IMR-90 (cell line): ENCODE results near the gene FGA. TPM values are rescaled to one million over a fixed set of nuclear protein-coding genes. Genes with fewer than 3 reads are reported as not detected.

Experiments
- ATAC-seq: fragments of 200-7000 bp; cut with Tn5 transposase; 2 replicates; pipeline ENCODE4 v1.9.1; 2020; ENCODE audit warnings: low read depth, mild to moderate bottlenecking, moderate library complexity
- BruUV-seq: library from RNA; stranded (reverse); fragments of 400-500 nt; replicated peaks from 2 replicates; lab custom pipeline; 2021; lab: Mats Ljungman, UMichigan
- CTCF ChIA-PET: fragments of 300-600 bp; formaldehyde crosslinking; extraction: SDS; loops from one replicate; lab custom pipeline; 2021; ENCODE audit warnings: antibody characterized with exemption; lab: Yijun Ruan, JAX
- POLR2A ChIA-PET: fragments of 300-600 bp; sonication (Branson Sonifier 250); formaldehyde crosslinking; loops from one replicate; lab custom pipeline; 2022; ENCODE audit warnings: antibody characterized with exemption; ENCODE audit not compliant: unreplicated experiment; lab: Charles Lee
- DNase-seq: peaks from one replicate; pipeline ENCODE4 v3.0.0; 2013
- H2AFZ ChIP-seq: replicated peaks from 2 replicates; pipeline ENCODE3; 2013; ENCODE audit warnings: low read length, mild to moderate bottlenecking; ENCODE audit not compliant: poor library complexity
- H2AK5ac ChIP-seq: 2 replicates; pipeline ENCODE4 v1.6.1; 2013; ENCODE audit warnings: low read depth, low read length, inconsistent platforms
- H2AK9ac ChIP-seq: replicated peaks from 2 replicates; pipeline ENCODE3; 2013; ENCODE audit warnings: mild to moderate bottlenecking, low read depth, low read length, moderate library complexity; ENCODE audit not compliant: poor library complexity
- H2BK120ac ChIP-seq: 2 replicates; pipeline ENCODE4 v1.6.1; 2013; ENCODE audit warnings: low read depth, low read length, inconsistent platforms
- H2BK15ac ChIP-seq: 3 replicates; pipeline ENCODE4 v1.6.1; 2013; ENCODE audit warnings: low read depth, low read length, inconsistent platforms
- H2BK20ac ChIP-seq: 2 replicates; pipeline ENCODE4 v1.6.1; 2013; ENCODE audit warnings: low read depth, mild to moderate bottlenecking, inconsistent platforms, low read length, moderate library complexity
- H2BK5ac ChIP-seq: 2 replicates; pipeline ENCODE4 v1.6.1; 2013; ENCODE audit warnings: mild to moderate bottlenecking, low read depth, low read length, inconsistent platforms; ENCODE audit not compliant: poor library complexity, severe bottlenecking
- H3K14ac ChIP-seq: replicated peaks from 2 replicates; pipeline ENCODE4 v1.6.1; 2013; ENCODE audit warnings: low read depth, low read length, inconsistent platforms
- H3K18ac ChIP-seq: 2 replicates; pipeline ENCODE4 v1.6.1; 2013; ENCODE audit warnings: low read depth, low read length, control low read depth
- H3K23ac ChIP-seq: 2 replicates; pipeline ENCODE4 v1.6.1; 2013; ENCODE audit warnings: low read depth, low read length, inconsistent platforms
- H3K27ac ChIP-seq: 2 replicates; pipeline ENCODE4 v1.5.1; 2013; ENCODE audit warnings: mild to moderate bottlenecking, control low read depth, low read length; ENCODE audit not compliant: insufficient read depth
- H3K27me3 ChIP-seq: 2 replicates; pipeline ENCODE4 v1.6.1; 2013; ENCODE audit warnings: low read length; ENCODE audit not compliant: control insufficient read depth, insufficient read depth
- H3K36me3 ChIP-seq: 2 replicates; pipeline ENCODE4 v1.6.1; 2013; ENCODE audit warnings: low read length, mixed read lengths; ENCODE audit not compliant: control insufficient read depth, insufficient read depth
- H3K4ac ChIP-seq: 2 replicates; pipeline ENCODE4 v1.6.1; 2013; ENCODE audit warnings: low read depth, low read length, inconsistent platforms
- H3K4me1 ChIP-seq: 2 replicates; pipeline ENCODE4 v1.6.1; 2013; ENCODE audit warnings: low read length, mixed read lengths; ENCODE audit not compliant: control insufficient read depth, insufficient read depth
- H3K4me2 ChIP-seq: 2 replicates; pipeline ENCODE4 v1.6.1; 2013; ENCODE audit warnings: low read depth, mild to moderate bottlenecking, control low read depth, low read length, moderate library complexity
- H3K4me3 ChIP-seq: 2 replicates; pipeline ENCODE4 v1.5.1; 2013; ENCODE audit warnings: low read depth, mild to moderate bottlenecking, control low read depth, low read length, moderate library complexity; ENCODE audit not compliant: insufficient read depth
- H3K56ac ChIP-seq: 2 replicates; pipeline ENCODE4 v1.6.1; 2013; ENCODE audit warnings: low read length, inconsistent platforms; ENCODE audit not compliant: insufficient read depth; ENCODE audit errors: extremely low read depth
- H3K79me1 ChIP-seq, 2 experiments: 2 replicates each; pipeline ENCODE4 v1.6.1; 2013; ENCODE audit warnings: low read length in 2 of 2, inconsistent platforms in 1 of 2, low read depth in 1 of 2
- H3K9ac ChIP-seq: 2 replicates; pipeline ENCODE4 v1.6.1; 2013; ENCODE audit warnings: low read depth, low read length, control low read depth
- H3K9me1 ChIP-seq: 2 replicates; pipeline ENCODE4 v1.6.1; 2013; ENCODE audit warnings: low read length, inconsistent platforms; ENCODE audit not compliant: insufficient read depth
- H3K9me3 ChIP-seq: 2 replicates; pipeline ENCODE4 v1.6.1; 2013; ENCODE audit warnings: low read length; ENCODE audit not compliant: control insufficient read depth, insufficient read depth
- H4K20me1 ChIP-seq: 2 replicates; pipeline ENCODE4 v1.6.1; 2013; ENCODE audit warnings: low read length, inconsistent platforms; ENCODE audit not compliant: insufficient read depth
- H4K5ac ChIP-seq: 2 replicates; pipeline ENCODE4 v1.6.1; 2013; ENCODE audit warnings: mild to moderate bottlenecking, low read depth, low read length, control low read depth
- H4K8ac ChIP-seq, 2 experiments: 2 replicates each; pipeline ENCODE4 v1.6.1; 2013; ENCODE audit warnings: low read depth in 2 of 2, low read length in 2 of 2, control low read depth in 1 of 2, inconsistent platforms in 1 of 2
- H4K91ac ChIP-seq: 2 replicates; pipeline ENCODE4 v1.6.1; 2013; ENCODE audit warnings: low read depth, low read length, inconsistent platforms; ENCODE audit not compliant: insufficient read depth
- BHLHE40 ChIP-seq: fragments of 150-350 bp; IDR thresholded peaks from 2 replicates; pipeline ENCODE4 v1.6.1; 2016; ENCODE audit warnings: mild to moderate bottlenecking, low read depth, low read length
- CEBPB ChIP-seq: IDR thresholded peaks from 2 replicates; pipeline ENCODE4 v1.6.1; 2012; ENCODE audit warnings: low read depth, low read length, improper control_type of control experiment
- CHD1 ChIP-seq: IDR thresholded peaks from 2 replicates; pipeline ENCODE4 v1.6.1; 2012; ENCODE audit warnings: low read depth, low read length, improper control_type of control experiment
- FOS ChIP-seq: fragments of 150-350 bp; IDR thresholded peaks from 2 replicates; pipeline ENCODE4 v1.6.1; 2016; ENCODE audit warnings: low read depth, low read length
- MAZ ChIP-seq: IDR thresholded peaks from 2 replicates; pipeline ENCODE4 v1.6.1; 2012; ENCODE audit warnings: low read depth, mild to moderate bottlenecking, low read length, improper control_type of control experiment, moderate library complexity, borderline replicate concordance
- MXI1 ChIP-seq: IDR thresholded peaks from 2 replicates; pipeline ENCODE4 v1.6.1; 2012; ENCODE audit warnings: low read depth, mild to moderate bottlenecking, low read length, moderate library complexity, borderline replicate concordance
- NFE2L2 ChIP-seq: fragments of 150-350 bp; IDR thresholded peaks from 2 replicates; pipeline ENCODE4 v1.6.1; 2016; ENCODE audit warnings: low read depth, mild to moderate bottlenecking, low read length
- POLR2A ChIP-seq: IDR thresholded peaks from 2 replicates; pipeline ENCODE4 v1.6.1; 2012; ENCODE audit warnings: mild to moderate bottlenecking, low read depth, low read length
- RAD21 ChIP-seq: IDR thresholded peaks from 2 replicates; pipeline ENCODE4 v1.6.1; 2012; ENCODE audit warnings: low read length, improper control_type of control experiment
- RFX5 ChIP-seq: IDR thresholded peaks from 2 replicates; pipeline ENCODE4 v1.8.0; 2012; ENCODE audit warnings: low read depth, mild to moderate bottlenecking, low read length, moderate library complexity
- WGBS, 2 experiments: methylation state at CpG; one replicate each; pipeline versions ENCODE4 v1.1.5 to v1.1.7; 2013; ENCODE audit warnings: missing lambda C conversion rate in 2 of 2; ENCODE audit not compliant: insufficient read length in 1 of 2; ENCODE audit errors: extremely low coverage in 2 of 2; 5-methylcytosine and 5-hydroxymethylcytosine counted together
- dilution Hi-C: fragments of 300-500 bp; cut with HindIII; formaldehyde crosslinking; loops from one replicate; pipeline ENCODE4 v1.14.3; 2018; ENCODE audit warnings: low sequenced_read_pairs; ENCODE audit not compliant: unreplicated experiment
- in situ Hi-C: fragments of 300-500 bp; cut with MboI; formaldehyde crosslinking; loops from 3 replicates; pipeline ENCODE4 v1.14.3; 2019; ENCODE audit warnings: low sequenced_read_pairs, inconsistent platforms, mixed read lengths
- intact Hi-C: fragments of 100-400 bp; cut with micrococcal nuclease; formaldehyde crosslinking; loops from 2 replicates; pipeline ENCODE4 v1.10.0; 2022
- polyA plus RNA-seq, 3 experiments: library from polyadenylated mRNA; depleted of rRNA; stranded (reverse); fragments of >200 nt; gene quantifications; 2 replicates each; pipeline ENCODE4 v1.2.3, GENCODE V29; 2012; ENCODE audit warnings: low replicate concordance in 1 of 3
- total RNA-seq: library from RNA; depleted of rRNA; stranded (reverse); fragments of >200 nt; gene quantifications from 2 replicates; pipeline ENCODE4 v1.2.3, GENCODE V29; 2012
- TF ChIP-seq, protein P1 (sequence below): fragments of 150-350 bp; IDR thresholded peaks from 2 replicates; pipeline ENCODE4 v1.6.1; 2017; ENCODE audit warnings: mild to moderate bottlenecking, antibody characterized with exemption, low read length, low read depth
- TF ChIP-seq, protein P2 (sequence below): conservative IDR thresholded peaks from 2 replicates; pipeline ENCODE4 v1.5.1; 2012; ENCODE audit warnings: mild to moderate bottlenecking, low read depth, low read length, improper control_type of control experiment

FGA gene
- total and polyA plus RNA-seq, 2 of the 4 experiments (the other 2 are of a cell fraction), result not detected

DNA sequence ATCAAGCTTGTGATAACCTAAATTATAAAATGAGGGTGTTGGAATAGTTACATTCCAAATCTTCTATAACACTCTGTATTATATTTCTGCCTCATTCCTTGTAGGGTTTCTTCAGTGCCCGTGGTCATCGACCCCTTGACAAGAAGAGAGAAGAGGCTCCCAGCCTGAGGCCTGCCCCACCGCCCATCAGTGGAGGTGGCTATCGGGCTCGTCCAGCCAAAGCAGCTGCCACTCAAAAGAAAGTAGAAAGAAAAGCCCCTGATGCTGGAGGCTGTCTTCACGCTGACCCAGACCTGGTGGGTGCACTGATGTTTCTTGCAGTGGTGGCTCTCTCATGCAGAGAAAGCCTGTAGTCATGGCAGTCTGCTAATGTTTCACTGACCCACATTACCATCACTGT, 24.8 kb downstream of the FGA start:
- Histone ChIP-seq H3K9me3 (no peaks in the 10 kb centered on the region), H2AK9ac (no peak overlapping the region), H3K56ac (no peak overlapping the region), H2BK20ac (no peak overlapping the region), H2BK15ac (no peak overlapping the region), H2BK120ac (no peak overlapping the region), H3K23ac (no peak overlapping the region), H3K27ac (no peak overlapping the region), H2BK5ac (no peak overlapping the region), H4K5ac (no peak overlapping the region), H4K20me1 (no peaks in the 10 kb centered on the region), H3K4me2 (no peak overlapping the region), H3K4me3 (no peak overlapping the region), H2AK5ac (no peak overlapping the region), H3K79me1 (no peaks in the 10 kb centered on the region), H3K36me3 (no peaks in the 10 kb centered on the region), H4K91ac (no peak overlapping the region), H3K4me1 (no peaks in the 10 kb centered on the region; the same call in 1 of the 2 replicates), H3K27me3 (no peaks in the 10 kb centered on the region; the same call in 1 of the 2 replicates), H3K18ac (no peak overlapping the region), H4K8ac (no peak overlapping the region), H2AFZ (no peak overlapping the region), H3K14ac (no peak overlapping the region), H3K4ac (no peak overlapping the region), H3K9me1 (no peaks in the 10 kb centered on the region), H3K9ac (no peak overlapping the region)
- TF ChIP-seq NFE2L2 (no peak), RAD21 (no peak), RFX5 (no peak), BHLHE40 (no peak), MAZ (no peak), POLR2A (no peak), CEBPB (no peak), FOS (no peak), MXI1 (no peak), CHD1 (no peak)
- TF ChIP-seq, protein P1, sequence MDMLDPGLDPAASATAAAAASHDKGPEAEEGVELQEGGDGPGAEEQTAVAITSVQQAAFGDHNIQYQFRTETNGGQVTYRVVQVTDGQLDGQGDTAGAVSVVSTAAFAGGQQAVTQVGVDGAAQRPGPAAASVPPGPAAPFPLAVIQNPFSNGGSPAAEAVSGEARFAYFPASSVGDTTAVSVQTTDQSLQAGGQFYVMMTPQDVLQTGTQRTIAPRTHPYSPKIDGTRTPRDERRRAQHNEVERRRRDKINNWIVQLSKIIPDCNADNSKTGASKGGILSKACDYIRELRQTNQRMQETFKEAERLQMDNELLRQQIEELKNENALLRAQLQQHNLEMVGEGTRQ, result no peak
- TF ChIP-seq, protein P2, sequence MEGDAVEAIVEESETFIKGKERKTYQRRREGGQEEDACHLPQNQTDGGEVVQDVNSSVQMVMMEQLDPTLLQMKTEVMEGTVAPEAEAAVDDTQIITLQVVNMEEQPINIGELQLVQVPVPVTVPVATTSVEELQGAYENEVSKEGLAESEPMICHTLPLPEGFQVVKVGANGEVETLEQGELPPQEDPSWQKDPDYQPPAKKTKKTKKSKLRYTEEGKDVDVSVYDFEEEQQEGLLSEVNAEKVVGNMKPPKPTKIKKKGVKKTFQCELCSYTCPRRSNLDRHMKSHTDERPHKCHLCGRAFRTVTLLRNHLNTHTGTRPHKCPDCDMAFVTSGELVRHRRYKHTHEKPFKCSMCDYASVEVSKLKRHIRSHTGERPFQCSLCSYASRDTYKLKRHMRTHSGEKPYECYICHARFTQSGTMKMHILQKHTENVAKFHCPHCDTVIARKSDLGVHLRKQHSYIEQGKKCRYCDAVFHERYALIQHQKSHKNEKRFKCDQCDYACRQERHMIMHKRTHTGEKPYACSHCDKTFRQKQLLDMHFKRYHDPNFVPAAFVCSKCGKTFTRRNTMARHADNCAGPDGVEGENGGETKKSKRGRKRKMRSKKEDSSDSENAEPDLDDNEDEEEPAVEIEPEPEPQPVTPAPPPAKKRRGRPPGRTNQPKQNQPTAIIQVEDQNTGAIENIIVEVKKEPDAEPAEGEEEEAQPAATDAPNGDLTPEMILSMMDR, result no peak
- dilution Hi-C loops, result no loop called here
- ATAC-seq (no peak), DNase-seq (no peak)
- no CpG with 5 or more reads among the region's 6 CpGs for WGBS, 2 experiments
- ChIA-PET CTCF (interaction anchor here (1.2 to 2.0 kb wide), 2 partner anchors 53 to 156 kb away, joined by 3 to 5 read pairs; no protein-coding TSS in a partner anchor), POLR2A (no interaction called here)
- intact Hi-C loops, result no loop called here
- in situ Hi-C loops, result loop anchor here (25.0 kb wide), 1 partner anchor 797 kb away; no protein-coding TSS in a partner anchor
- no TSS peak for BruUV-seq
